HCT116 (cell line): ENCODE measurements around the gene ORMDL1. TPM values are rescaled to one million over a fixed set of nuclear protein-coding genes. Genes with fewer than 3 reads are reported as not detected.

Experiments
- ATAC-seq: fragments of 200-7000 bp; cut with Tn5 transposase; 2 replicates; pipeline ENCODE4 v1.9.1; 2020; ENCODE audit warnings: mild to moderate bottlenecking, moderate library complexity
- Bru-seq: library from RNA; stranded (reverse); fragments of 400-500 nt; gene quantifications from one replicate; lab custom pipeline; 2021; lab: Mats Ljungman, UMichigan
- BruChase-seq, 2 experiments: library from RNA; stranded (reverse); fragments of 400-500 nt; gene quantifications; one replicate each; lab custom pipeline; 2021; lab: Mats Ljungman, UMichigan
- BruUV-seq: library from RNA; stranded (reverse); fragments of 400-500 nt; replicated peaks from 2 replicates; lab custom pipeline; 2021; lab: Mats Ljungman, UMichigan
- CTCF ChIA-PET: fragments of 300-600 bp; sonication (Branson Sonifier 250); formaldehyde crosslinking; loops from one replicate; lab custom pipeline; 2021; ENCODE audit warnings: antibody characterized with exemption; lab: Charles Lee
- POLR2A ChIA-PET: fragments of 300-600, 350-600 bp; sonication (Branson Sonifier 250); formaldehyde crosslinking; loops from one replicate; lab custom pipeline; 2021; ENCODE audit warnings: antibody characterized with exemption; lab: Charles Lee
- RAD21 ChIA-PET, 2 experiments: fragments of 300-600 bp; sonication (Branson Sonifier 250); formaldehyde crosslinking; loops; one replicate each; lab custom pipeline; 2023; ENCODE audit warnings: low total read pairs in 2 of 2; ENCODE audit not compliant: uncharacterized antibody in 2 of 2, unreplicated experiment in 2 of 2, low non-redundant PET in 1 of 2; lab: Charles Lee
- DNase-seq: peaks from one replicate; pipeline ENCODE4 v3.0.0-alpha.2; 2010; ENCODE audit warnings: low read depth, low spot score
- H2AFZ ChIP-seq: fragments of 200-600 bp; shearing (Covaris generic), sonication (generic); 2 replicates; pipeline ENCODE4 v1.6.1; 2017; ENCODE audit warnings: low read depth, mixed run types, mixed read lengths, antibody characterized with exemption, low read length; ENCODE audit not compliant: poor library complexity, severe bottlenecking
- H3K27ac ChIP-seq: 2 replicates; pipeline ENCODE4 v1.5.1; 2012; ENCODE audit warnings: low read depth, low read length
- H3K27me3 ChIP-seq: fragments of 200-600 bp; sonication (generic); 2 replicates; pipeline ENCODE4 v1.6.1; 2016; ENCODE audit warnings: mixed run types, low read length, mixed read lengths; ENCODE audit not compliant: insufficient read depth
- H3K36me3 ChIP-seq, 2 experiments: fragments of 200-500 bp in 1 of 2; fragments of 200-600 bp in 1 of 2; sonication (Bioruptor generic) in 1 of 2; sonication (generic) in 1 of 2; 2 replicates each; pipeline versions ENCODE4 v1.5.1 to v1.6.1; 2014 to 2016; ENCODE audit warnings: low read length in 2 of 2, inconsistent platforms in 1 of 2, mixed read lengths in 1 of 2, mixed run types in 1 of 2; ENCODE audit not compliant: insufficient read depth in 2 of 2, control insufficient read depth in 1 of 2
- H3K4me1 ChIP-seq, 2 experiments: fragments of 200-600 bp in 1 of 2; sonication (generic) in 1 of 2; 2 replicates each; pipeline versions ENCODE4 v1.5.1 to v1.6.1; 2012 to 2017; ENCODE audit warnings: low read length in 2 of 2, inconsistent platforms in 1 of 2, mild to moderate bottlenecking in 1 of 2, mixed read lengths in 1 of 2, mixed run types in 1 of 2, moderate library complexity in 1 of 2; ENCODE audit not compliant: insufficient read depth in 2 of 2, control insufficient read depth in 1 of 2
- H3K4me2 ChIP-seq: fragments of 200-600 bp; sonication (generic); 2 replicates; pipeline ENCODE4 v1.6.1; 2017; ENCODE audit warnings: mixed run types, low read length, mixed read lengths
- H3K4me3 ChIP-seq, 2 experiments: fragments of 200-600 bp in 1 of 2; sonication (generic) in 1 of 2; replicated peaks in 1 of 2; 2 replicates each; pipeline ENCODE4 v1.5.1; 2011 to 2016; ENCODE audit warnings: low read length in 2 of 2, control low read depth in 1 of 2, low read depth in 1 of 2, mild to moderate bottlenecking in 1 of 2, mixed read lengths in 1 of 2, mixed run types in 1 of 2
- H3K79me2 ChIP-seq: fragments of 200-600 bp; sonication (generic); 2 replicates; pipeline ENCODE4 v1.6.1; 2017; ENCODE audit warnings: mild to moderate bottlenecking, mixed run types, low read length, moderate library complexity, mixed read lengths; ENCODE audit not compliant: insufficient read depth
- H3K9ac ChIP-seq: fragments of 200-600 bp; sonication (generic); 2 replicates; pipeline ENCODE4 v1.6.1; 2016; ENCODE audit warnings: low read length, mixed read lengths
- H3K9me2 ChIP-seq: fragments of 200-600 bp; sonication (generic), shearing (Covaris generic); 2 replicates; pipeline ENCODE4 v1.6.1; 2017; ENCODE audit warnings: mixed run types, mild to moderate bottlenecking, moderate library complexity; ENCODE audit not compliant: insufficient read depth
- H3K9me3 ChIP-seq, 2 experiments: fragments of 200-500 bp in 1 of 2; fragments of 200-600 bp in 1 of 2; sonication (Bioruptor generic) in 1 of 2; sonication (generic) in 1 of 2; 2 replicates each; pipeline ENCODE4 v1.6.1; 2014 to 2017; ENCODE audit warnings: low read length in 2 of 2, mixed read lengths in 2 of 2, inconsistent platforms in 1 of 2, low read depth in 1 of 2, mild to moderate bottlenecking in 1 of 2, mixed run types in 1 of 2, moderate library complexity in 1 of 2; ENCODE audit not compliant: control insufficient read depth in 1 of 2, insufficient read depth in 1 of 2
- H4K20me1 ChIP-seq: fragments of 200-600 bp; sonication (generic), shearing (Covaris generic); 2 replicates; pipeline ENCODE4 v1.6.1; 2017; ENCODE audit warnings: mixed run types, mild to moderate bottlenecking, moderate library complexity; ENCODE audit not compliant: insufficient read depth
- CBX3 ChIP-seq: IDR thresholded peaks from 2 replicates; pipeline ENCODE4 v1.6.1; 2012; ENCODE audit warnings: low read depth
- EGR1 ChIP-seq: IDR thresholded peaks from 2 replicates; pipeline ENCODE4 v1.6.1; 2012; ENCODE audit warnings: low read depth
- ELF1 ChIP-seq: IDR thresholded peaks from 2 replicates; pipeline ENCODE4 v1.6.1; 2012; ENCODE audit warnings: low read depth, borderline replicate concordance
- EZH2phosphoT487 ChIP-seq: fragments of 200-600 bp; IDR thresholded peaks from 2 replicates; pipeline ENCODE4 v1.6.1; 2018; ENCODE audit warnings: antibody characterized with exemption, borderline replicate concordance
- MAX ChIP-seq: IDR thresholded peaks from 2 replicates; pipeline ENCODE4 v1.6.1; 2012
- POLR2A ChIP-seq: IDR thresholded peaks from 2 replicates; pipeline ENCODE4 v1.7.0; 2011; ENCODE audit warnings: borderline replicate concordance; ENCODE audit not compliant: insufficient read depth, insufficient read length; ENCODE audit errors: extremely low read depth
- POLR2AphosphoS5 ChIP-seq: IDR thresholded peaks from 2 replicates; pipeline ENCODE4 v1.6.1; 2011; ENCODE audit warnings: mild to moderate bottlenecking, low read depth, low read length, moderate library complexity
- SIN3A ChIP-seq: IDR thresholded peaks from 2 replicates; pipeline ENCODE4 v1.6.1; 2012; ENCODE audit warnings: low read depth
- SP1 ChIP-seq: IDR thresholded peaks from 2 replicates; pipeline ENCODE4 v1.6.1; 2012; ENCODE audit warnings: low read depth
- SRF ChIP-seq: IDR thresholded peaks from 2 replicates; pipeline ENCODE4 v1.6.1; 2012; ENCODE audit warnings: low read depth
- TCF7L2 ChIP-seq: IDR thresholded peaks from 2 replicates; pipeline ENCODE4 v1.7.0; 2011; ENCODE audit warnings: borderline replicate concordance, inconsistent platforms; ENCODE audit not compliant: insufficient read depth, insufficient read length; ENCODE audit errors: extremely low read depth
- YY1 ChIP-seq: IDR thresholded peaks from 2 replicates; pipeline ENCODE4 v1.6.1; 2011; ENCODE audit warnings: low read length, low read depth, moderate library complexity, mild to moderate bottlenecking; ENCODE audit not compliant: insufficient replicate concordance; ENCODE audit errors: extremely low read depth
- ZBTB33 ChIP-seq: IDR thresholded peaks from 2 replicates; pipeline ENCODE4 v1.6.1; 2011; ENCODE audit warnings: mild to moderate bottlenecking, low read length, moderate library complexity; ENCODE audit not compliant: insufficient replicate concordance; ENCODE audit errors: extremely low read depth
- ZFX ChIP-seq: fragments of 450-650 bp; IDR thresholded peaks from 2 replicates; pipeline ENCODE4 v1.6.1; 2017
- intact Hi-C: fragments of 100-400 bp; cut with micrococcal nuclease; formaldehyde crosslinking; loops from 2 replicates; pipeline ENCODE4 v1.10.0; 2022
- long read RNA-seq: library from polyadenylated mRNA; unstranded; transcript quantifications from one replicate; pipeline ENCODE4 v2.0.0, GENCODE V29; 2021; ENCODE audit not compliant: unreplicated experiment
- polyA plus RNA-seq: library from polyadenylated mRNA; unstranded; fragments of >200 nt; gene quantifications from 2 replicates; pipeline ENCODE4 v1.2.1, GENCODE V29; 2012; ENCODE audit warnings: missing spikeins
- total RNA-seq: library from RNA; stranded (reverse); gene quantifications from one replicate; pipeline ENCODE4 v1.2.1, GENCODE V29; 2021; ENCODE audit not compliant: unreplicated experiment
- TF ChIP-seq, protein P1 (sequence below): IDR thresholded peaks from 2 replicates; pipeline ENCODE4 v1.6.1; 2012

The ORMDL1 gene, protein sequence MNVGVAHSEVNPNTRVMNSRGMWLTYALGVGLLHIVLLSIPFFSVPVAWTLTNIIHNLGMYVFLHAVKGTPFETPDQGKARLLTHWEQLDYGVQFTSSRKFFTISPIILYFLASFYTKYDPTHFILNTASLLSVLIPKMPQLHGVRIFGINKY
- total RNA-seq: 32.7 TPM
- polyA plus RNA-seq: 17.4 and 25.1 TPM in 2 replicates
- Bru-seq, nascent RNA: percentile 88 among the genes with signal in this experiment
- BruChase-seq, experiment 1, labeled RNA remaining after a 6-hour chase: percentile 89 among the genes with signal in this experiment
- percentile 84 among the genes with signal in this experiment for BruChase-seq, experiment 2, labeled RNA remaining after a 2-hour chase
- long read RNA-seq, transcript ORMDL1-202 (5 exons, 1,137 nt): minor isoform, 9 of 64 reads
- long read RNA-seq, transcript ORMDL1-201 (3 exons, 2,692 nt): minor isoform, 15 of 64 reads
- long read RNA-seq, transcript ORMDL1-203 (4 exons, 2,009 nt): major isoform, 26 of 64 reads
- long read RNA-seq, partial matches to known transcripts: 6 of 64 reads
- long read RNA-seq, other reads (novel, unspliced or antisense): 7 of 64 reads

DNA sequence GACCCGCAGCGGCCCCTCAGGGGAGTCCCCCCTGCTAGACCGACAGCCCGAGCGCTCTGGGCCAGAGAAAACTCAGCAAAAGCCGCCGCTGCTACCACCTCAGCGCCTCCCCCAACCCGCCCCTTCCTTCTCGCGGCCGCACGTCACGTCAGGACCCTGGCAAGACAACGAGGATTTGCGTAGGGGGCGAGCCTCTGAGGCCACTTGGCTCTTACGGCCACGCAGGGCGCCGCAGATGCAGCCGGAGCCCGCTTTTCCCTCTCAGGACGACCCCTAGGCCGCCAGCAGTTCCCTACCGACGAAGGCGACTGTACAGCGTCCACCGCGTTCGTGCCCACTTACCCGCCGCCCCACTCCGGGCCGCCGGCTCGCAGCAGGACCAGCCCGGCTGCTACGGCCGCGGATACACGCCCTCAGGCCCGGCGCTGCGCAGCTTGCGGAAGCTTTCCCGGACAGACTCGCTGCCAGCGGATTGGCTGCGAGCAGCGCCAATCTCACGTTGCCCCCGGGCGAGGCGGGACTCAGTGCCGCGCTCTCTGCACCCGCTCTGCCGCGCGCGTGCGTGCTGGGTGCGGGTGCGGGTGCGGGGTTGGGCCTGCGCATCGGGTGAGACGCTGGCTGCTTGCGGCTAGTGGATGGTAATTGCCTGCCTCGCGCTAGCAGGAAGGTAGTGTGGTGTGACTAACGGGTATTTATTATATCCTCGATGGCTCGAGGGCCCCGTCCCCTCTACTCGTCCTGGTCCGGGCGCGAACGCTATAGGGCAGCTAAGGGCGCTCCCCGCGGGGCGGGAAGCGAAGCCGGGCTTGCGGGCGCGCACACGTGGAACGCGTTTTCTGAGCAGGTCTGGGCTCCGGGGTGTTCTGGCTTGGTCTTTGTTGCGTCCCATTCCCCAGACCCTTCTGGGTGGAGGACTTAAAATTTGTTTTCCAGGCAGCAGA is at the start of gene ORMDL1, which contains the start of gene PMS1:
ORMDL1 (minus strand) TSS at position 413 of the 941 bp plus-strand sequence. CDS start 1,744 bp downstream, outside the sequence.
PMS1 (plus strand) TSS at position 524 of the 941 bp plus-strand sequence. CDS start 7,360 bp downstream, outside the sequence.
- POLR2A ChIA-PET: interaction anchor here (0.9 to 1.9 kb wide), 3 partner anchors 10 to 22 kb away, joined by 3 to 7 read pairs (median 3); partner anchors contain the start of gene OSGEPL1
- Histone ChIP-seq H3K4me3 (peak within 1 kb of the TSS; percentile 81 to 91), H3K4me1 (peaks cover 5 to 16% of the 10 kb centered on the region in 2 experiments; a peak in 3 of 4 replicates), H2AFZ (peak within 1 kb of the TSS; percentile 58), H3K9me2 (0 out of 2 replicates have a peak, but pooled peaks cover 2% of the 10 kb centered on the region), H4K20me1 (no peaks in the 10 kb centered on the region), H3K79me2 (peaks cover 95% of the 10 kb centered on the region), H3K9ac (peak within 1 kb of the TSS; percentile 94), H3K4me2 (peak within 1 kb of the TSS; percentile 93), H3K36me3 (peaks cover 10% of the 10 kb centered on the region in 2 experiments; a peak in 3 of 4 replicates), H3K27me3 (no peaks in the 10 kb centered on the region), H3K9me3 (no peaks in the 10 kb centered on the region), H3K27ac (peak within 1 kb of the TSS; percentile 80)
- RAD21 ChIA-PET: no interaction called here
- CTCF ChIA-PET: no interaction called here
- intact Hi-C loops: loop anchor here (1.0 kb wide), 1 partner anchor 22 kb away; the partner anchor contains the start of gene OSGEPL1
- TSS peak; percentile 76 for BruUV-seq
- TF ChIP-seq ZFX: peak; percentile 90
- TF ChIP-seq YY1: peak; percentile 61
- TF ChIP-seq EZH2phosphoT487: no peak
- TF ChIP-seq POLR2A: peak; percentile 75
- TF ChIP-seq EGR1: no peak
- TF ChIP-seq CBX3: 0 out of 2 replicates have a peak, but pooled peaks have one; percentile 54
- TF ChIP-seq POLR2AphosphoS5: peak; percentile 97
- TF ChIP-seq SP1: peak; percentile 91
- TF ChIP-seq MAX: peak; percentile 90
- no peak for TF ChIP-seq SRF
- TF ChIP-seq, protein P1, sequence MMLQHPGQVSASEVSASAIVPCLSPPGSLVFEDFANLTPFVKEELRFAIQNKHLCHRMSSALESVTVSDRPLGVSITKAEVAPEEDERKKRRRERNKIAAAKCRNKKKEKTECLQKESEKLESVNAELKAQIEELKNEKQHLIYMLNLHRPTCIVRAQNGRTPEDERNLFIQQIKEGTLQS: no peak
- peak; percentile 48; the same call in 1 of the 2 replicates for TF ChIP-seq ELF1
- TF ChIP-seq TCF7L2: peak; percentile 58
- TF ChIP-seq SIN3A: peak; percentile 75
- peak; percentile 50 for TF ChIP-seq ZBTB33
- ATAC-seq: peak; percentile 95
- peak; percentile 91 for DNase-seq
